H9 (cell line): ENCODE data around the gene NT5DC2. TPM values are rescaled to one million over a fixed set of nuclear protein-coding genes. Genes with fewer than 3 reads are reported as not detected.

Experiments used
- DNase-seq: peaks from one replicate; pipeline ENCODE4 v3.0.0-alpha.2; 2017
- H2AFZ ChIP-seq: one replicate; pipeline ENCODE4 v1.6.1; 2013; ENCODE audit warnings: mild to moderate bottlenecking, low read length, control low read depth, moderate library complexity
- H2AK5ac ChIP-seq: 2 replicates; pipeline ENCODE4 v1.6.1; 2013; ENCODE audit warnings: low read length, control low read depth, mixed read lengths; ENCODE audit not compliant: insufficient read length
- H2BK120ac ChIP-seq: one replicate; pipeline ENCODE4 v1.6.1; 2013; ENCODE audit warnings: low read depth, mild to moderate bottlenecking, low read length, control low read depth, inconsistent platforms; ENCODE audit not compliant: poor library complexity, severe bottlenecking
- H2BK12ac ChIP-seq: 2 replicates; pipeline ENCODE4 v1.6.1; 2013; ENCODE audit warnings: low read length, control low read depth, mixed read lengths, low read depth; ENCODE audit not compliant: insufficient read length
- H2BK15ac ChIP-seq: 2 replicates; pipeline ENCODE4 v1.6.1; 2013; ENCODE audit warnings: low read depth, low read length, control low read depth
- H2BK20ac ChIP-seq: one replicate; pipeline ENCODE4 v1.6.1; 2013; ENCODE audit warnings: low read depth, mild to moderate bottlenecking, low read length, control low read depth, inconsistent platforms; ENCODE audit not compliant: poor library complexity, severe bottlenecking
- H2BK5ac ChIP-seq: 2 replicates; pipeline ENCODE4 v1.6.1; 2013; ENCODE audit warnings: low read length, control low read depth, mixed read lengths; ENCODE audit not compliant: insufficient read length
- H3K14ac ChIP-seq: 2 replicates; pipeline ENCODE4 v1.6.1; 2013; ENCODE audit warnings: low read length, control low read depth; ENCODE audit not compliant: insufficient read depth
- H3K18ac ChIP-seq: 2 replicates; pipeline ENCODE4 v1.6.1; 2013; ENCODE audit warnings: low read depth, mild to moderate bottlenecking, mixed read lengths, low read length, control low read depth; ENCODE audit not compliant: insufficient read length
- H3K23ac ChIP-seq: 2 replicates; pipeline ENCODE4 v1.6.1; 2013; ENCODE audit warnings: low read length, control low read depth, mixed read lengths, low read depth; ENCODE audit not compliant: insufficient read length
- H3K23me2 ChIP-seq: 2 replicates; pipeline ENCODE4 v1.6.1; 2013; ENCODE audit warnings: low read depth, mild to moderate bottlenecking, mixed read lengths, low read length, control low read depth; ENCODE audit not compliant: insufficient read length, poor library complexity, severe bottlenecking
- H3K27ac ChIP-seq: 2 replicates; pipeline ENCODE4 v1.5.1; 2013; ENCODE audit warnings: low read length, control low read depth, mixed read lengths, low read depth; ENCODE audit not compliant: insufficient read length
- H3K27me3 ChIP-seq: 2 replicates; pipeline ENCODE4 v1.6.1; 2013; ENCODE audit warnings: low read length, control low read depth, inconsistent platforms; ENCODE audit not compliant: insufficient read depth
- H3K4ac ChIP-seq: 2 replicates; pipeline ENCODE4 v1.6.1; 2013; ENCODE audit warnings: low read depth, mild to moderate bottlenecking, control low read depth, inconsistent platforms, low read length, moderate library complexity
- H3K4me1 ChIP-seq: 2 replicates; pipeline ENCODE4 v1.6.1; 2013; ENCODE audit warnings: low read length, control low read depth, inconsistent platforms; ENCODE audit not compliant: insufficient read depth
- H3K4me2 ChIP-seq: 2 replicates; pipeline ENCODE4 v1.6.1; 2013; ENCODE audit warnings: low read length, control low read depth, mixed read lengths; ENCODE audit not compliant: insufficient read length, insufficient read depth
- H3K56ac ChIP-seq: 2 replicates; pipeline ENCODE4 v1.6.1; 2013; ENCODE audit warnings: low read depth, mild to moderate bottlenecking, mixed read lengths, low read length, control low read depth; ENCODE audit not compliant: insufficient read length
- H3K79me1 ChIP-seq: 2 replicates; pipeline ENCODE4 v1.6.1; 2013; ENCODE audit warnings: low read depth, mild to moderate bottlenecking, moderate library complexity, low read length, control low read depth, inconsistent platforms; ENCODE audit not compliant: insufficient read depth, poor library complexity, severe bottlenecking
- H3K79me2 ChIP-seq: 2 replicates; pipeline ENCODE4 v1.6.1; 2013; ENCODE audit warnings: low read length, control low read depth, inconsistent platforms; ENCODE audit not compliant: insufficient read depth
- H3K9ac ChIP-seq: 2 replicates; pipeline ENCODE4 v1.6.1; 2013; ENCODE audit warnings: low read length, control low read depth, mixed read lengths; ENCODE audit not compliant: insufficient read length; ENCODE audit errors: extremely low read depth
- H3K9me3 ChIP-seq: one replicate; pipeline ENCODE4 v1.6.1; 2013; ENCODE audit warnings: low read depth, low read length, inconsistent platforms; ENCODE audit not compliant: control insufficient read depth
- H3T11ph ChIP-seq: one replicate; pipeline ENCODE4 v1.6.1; 2013; ENCODE audit warnings: mild to moderate bottlenecking, low read length, control low read depth, inconsistent platforms
- H4K20me1 ChIP-seq: one replicate; pipeline ENCODE4 v1.6.1; 2013; ENCODE audit not compliant: control insufficient read depth, insufficient read length, insufficient read depth
- H4K5ac ChIP-seq: 2 replicates; pipeline ENCODE4 v1.6.1; 2013; ENCODE audit warnings: low read depth, mild to moderate bottlenecking, mixed read lengths, low read length, control low read depth; ENCODE audit not compliant: insufficient read length
- H4K8ac ChIP-seq: replicated peaks from 2 replicates; pipeline ENCODE4 v1.6.1; 2013; ENCODE audit warnings: low read length, control low read depth, mixed read lengths, low read depth; ENCODE audit not compliant: insufficient read length
- H4K91ac ChIP-seq: 2 replicates; pipeline ENCODE4 v1.6.1; 2013; ENCODE audit warnings: low read depth, mild to moderate bottlenecking, moderate library complexity, mixed read lengths, low read length, control low read depth; ENCODE audit not compliant: insufficient read length
- H3K27ac Mint-ChIP-seq, 3 experiments: 2 replicates in 2 of 3; 3 replicates in 1 of 3; pipeline ENCODE4 v1.8.0; 2020 to 2021; ENCODE audit warnings: mixed read lengths in 3 of 3, mild to moderate bottlenecking in 1 of 3, moderate library complexity in 1 of 3
- H3K27me3 Mint-ChIP-seq: 2 replicates; pipeline ENCODE4 v1.8.0; 2021; ENCODE audit warnings: low read depth, mild to moderate bottlenecking, moderate library complexity, mixed read lengths
- H3K36me3 Mint-ChIP-seq, 3 experiments: 2 replicates in 2 of 3; 3 replicates in 1 of 3; pipeline ENCODE4 v1.8.0; 2020 to 2021; ENCODE audit warnings: low read depth in 3 of 3, mixed read lengths in 3 of 3; ENCODE audit not compliant: insufficient read depth in 1 of 3
- H3K4me1 Mint-ChIP-seq, 2 experiments: 2 replicates each; pipeline ENCODE4 v1.8.0; 2020; ENCODE audit warnings: mixed read lengths in 2 of 2
- H3K4me3 Mint-ChIP-seq, 2 experiments: 2 replicates in 1 of 2; 3 replicates in 1 of 2; pipeline ENCODE4 v1.8.0; 2020 to 2021; ENCODE audit warnings: mild to moderate bottlenecking in 2 of 2, mixed read lengths in 2 of 2, moderate library complexity in 1 of 2
- H3K9me3 Mint-ChIP-seq, 2 experiments: 2 replicates in 1 of 2; 3 replicates in 1 of 2; pipeline ENCODE4 v1.8.0; 2020; ENCODE audit warnings: mild to moderate bottlenecking in 2 of 2, mixed read lengths in 2 of 2, moderate library complexity in 1 of 2
- CTCF ChIP-seq: fragments of 200-600 bp; sonication (generic); conservative IDR thresholded peaks from 3 replicates; pipeline ENCODE4 v1.8.0; 2021; ENCODE audit warnings: antibody characterized with exemption, mild to moderate bottlenecking
- WGBS: extraction: QIAGEN DNeasy Blood & Tissue Kit; methylation state at CpG from one replicate; pipeline ENCODE4 v1.1.7; 2013; ENCODE audit warnings: missing lambda C conversion rate, low lambda C conversion rate, mixed read lengths; ENCODE audit not compliant: insufficient read length; ENCODE audit errors: extremely low coverage; 5-methylcytosine and 5-hydroxymethylcytosine counted together
- total RNA-seq: library from RNA; stranded (reverse); gene quantifications from 2 replicates; pipeline ENCODE4 v1.2.1, GENCODE V29; 2021

NT5DC2 gene
- total RNA-seq, 1 experiment from 2014 or later = 444 TPM

- Histone ChIP-seq H3K4me1 (no peaks in the 10 kb centered on the region), H4K91ac (no peak overlapping the region), H4K8ac (no peak overlapping the region), H3K23ac (no peak overlapping the region), H2AK5ac (no peak overlapping the region), H3K79me2 (no peaks in the 10 kb centered on the region), H2BK20ac (no peak overlapping the region), H3T11ph (no peak overlapping the region), H2BK12ac (no peak overlapping the region), H3K14ac (no peak overlapping the region), H2BK15ac (no peak overlapping the region), H2BK120ac (no peak overlapping the region), H3K9ac (no peak overlapping the region), H3K23me2 (no peaks in the 10 kb centered on the region), H3K4me2 (no peak overlapping the region), H3K9me3 (no peaks in the 10 kb centered on the region), H3K56ac (no peak overlapping the region), H2BK5ac (no peak overlapping the region), H2AFZ (no peak overlapping the region), H4K5ac (no peak overlapping the region), H4K20me1 (no peaks in the 10 kb centered on the region), H3K4ac (no peak overlapping the region), H3K27ac (no peak overlapping the region), H3K18ac (no peak overlapping the region), H3K27me3 (no peaks in the 10 kb centered on the region), H3K79me1 (no peaks in the 10 kb centered on the region)
- no CpG with 5 or more reads among the region's 2 CpGs for WGBS
- Mint-ChIP-seq H3K36me3 (peaks cover 7 to 39% (median 16%) of the 10 kb centered on the region in 3 experiments; a peak in 6 of 7 replicates), H3K27ac (no peak overlapping the region), H3K9me3 (no peaks in the 10 kb centered on the region), H3K4me1 (no peaks in the 10 kb centered on the region), H3K4me3 (no peak overlapping the region), H3K27me3 (no peaks in the 10 kb centered on the region)
- no peak for TF ChIP-seq CTCF
- no peak for DNase-seq
Measured at GRCh38 chr3:52547143-52547542, 13.5 kb upstream of the NT5DC2 start.
